ENCODE measurements around the gene STK10. TPM values are rescaled to one million over a fixed set of nuclear protein-coding genes. Genes with fewer than 3 reads are reported as not detected.

Gene STK10
- total RNA-seq, 1 experiment from 2014 or later, result 7.7 TPM

GRCh38 chr5:172093965-172094364, 94.1 kb downstream of the STK10 start:
- DNase-seq (ENCODE audit: extremely low read depth, low read depth), result no peak

- DNase-seq (ENCODE audit: extremely low read depth, low read depth), result no peak
Measured at GRCh38 chr5:172093559-172093958, 94.5 kb downstream of the STK10 start.

- no peak for DNase-seq (ENCODE audit: extremely low read depth, low read depth)
Measured at GRCh38 chr5:172091956-172092732, 95.9 kb downstream of the STK10 start.

- DNase-seq (ENCODE audit: extremely low read depth, low read depth), result no peak
Measured at GRCh38 chr5:172090976-172091547, 97.0 kb downstream of the STK10 start.

GRCh38 chr5:172089298-172090117, 98.5 kb downstream of the STK10 start:
- no peak for DNase-seq (ENCODE audit: extremely low read depth, low read depth)

GRCh38 chr5:172088801-172089200, 99.2 kb downstream of the STK10 start:
- DNase-seq (ENCODE audit: extremely low read depth, low read depth), result no peak

GRCh38 chr5:172086194-172086975, 101.6 kb downstream of the STK10 start:
- no peak for DNase-seq (ENCODE audit: extremely low read depth, low read depth)

GRCh38 chr5:172085738-172086137, 102.3 kb downstream of the STK10 start:
- no peak for DNase-seq (ENCODE audit: extremely low read depth, low read depth)

GRCh38 chr5:172082180-172082579, 105.8 kb downstream of the STK10 start:
- DNase-seq (ENCODE audit: extremely low read depth, low read depth), result no peak

GRCh38 chr5:172079876-172080275, 108.1 kb downstream of the STK10 start:
- no peak for DNase-seq (ENCODE audit: extremely low read depth, low read depth)

GRCh38 chr5:172078726-172079345, 109.2 kb downstream of the STK10 start:
- no peak for DNase-seq (ENCODE audit: extremely low read depth, low read depth)

- no peak for DNase-seq (ENCODE audit: extremely low read depth, low read depth)
Measured at GRCh38 chr5:172077664-172078425, 110.2 kb downstream of the STK10 start.

- no peak for DNase-seq (ENCODE audit: extremely low read depth, low read depth)
Measured at GRCh38 chr5:172076761-172077244, 111.2 kb downstream of the STK10 start.

GRCh38 chr5:172075656-172076055, 112.4 kb downstream of the STK10 start:
- no peak for DNase-seq (ENCODE audit: extremely low read depth, low read depth)

- DNase-seq (ENCODE audit: extremely low read depth, low read depth), result no peak
Measured at GRCh38 chr5:172074896-172075295, 113.1 kb downstream of the STK10 start.

- DNase-seq (ENCODE audit: extremely low read depth, low read depth), result no peak
Measured at GRCh38 chr5:172071309-172071875, 116.6 kb downstream of the STK10 start.

- no peak for DNase-seq (ENCODE audit: extremely low read depth, low read depth)
Measured at GRCh38 chr5:172065431-172066065, 122.5 kb downstream of the STK10 start.

GRCh38 chr5:172064766-172065165, 123.3 kb downstream of the STK10 start:
- DNase-seq (ENCODE audit: extremely low read depth, low read depth), result no peak

GRCh38 chr5:172064358-172064757, 123.7 kb downstream of the STK10 start:
- no peak for DNase-seq (ENCODE audit: extremely low read depth, low read depth)

All from NCI-H460 (cell line).